Neural cell (in vitro differentiated cells): Measurements from ENCODE around the gene NAAA. TPM values are rescaled to one million over a fixed set of nuclear protein-coding genes. Genes with fewer than 3 reads are reported as not detected.

Source experiments
- H2AFZ ChIP-seq: fragments of 200-600, 300-800 bp; sonication (generic), shearing (Covaris generic); 2 replicates; pipeline ENCODE4 v1.6.0; 2014; ENCODE audit warnings: low read depth, mild to moderate bottlenecking, antibody characterized with exemption, low read length, moderate library complexity
- H3F3A ChIP-seq: fragments of 200-600 bp; shearing (Covaris generic); 2 replicates; pipeline ENCODE4 v1.6.1; 2016; ENCODE audit warnings: mild to moderate bottlenecking, moderate library complexity, mixed read lengths, antibody characterized with exemption, low read length; ENCODE audit not compliant: insufficient read depth, poor library complexity, severe bottlenecking
- H3K27ac ChIP-seq: fragments of 200-600, 300-800 bp; sonication (generic), shearing (Covaris generic); 2 replicates; pipeline ENCODE4 v1.5.1; 2014; ENCODE audit warnings: mild to moderate bottlenecking, low read length, moderate library complexity
- H3K27me3 ChIP-seq: fragments of 300-800, 200-600 bp; sonication (generic), shearing (Covaris generic); 2 replicates; pipeline ENCODE4 v1.6.0; 2014; ENCODE audit warnings: mild to moderate bottlenecking, low read depth, low read length, moderate library complexity; ENCODE audit not compliant: insufficient read depth
- H3K36me3 ChIP-seq: fragments of 300-800, 200-600 bp; sonication (generic), shearing (Covaris generic); 2 replicates; pipeline ENCODE4 v1.5.1; 2014; ENCODE audit warnings: mild to moderate bottlenecking, antibody characterized with exemption, low read length, moderate library complexity; ENCODE audit not compliant: insufficient read depth
- H3K4me2 ChIP-seq: fragments of 300-800, 200-600 bp; sonication (generic), shearing (Covaris generic); 2 replicates; pipeline ENCODE4 v1.6.0; 2014; ENCODE audit warnings: mild to moderate bottlenecking, low read length
- H3K4me3 ChIP-seq: fragments of 300-800, 200-600 bp; sonication (generic), shearing (Covaris generic); 2 replicates; pipeline ENCODE4 v1.5.1; 2014; ENCODE audit warnings: mild to moderate bottlenecking, low read length, moderate library complexity
- H3K79me2 ChIP-seq: fragments of 200-600 bp; shearing (Covaris generic); replicated peaks from 2 replicates; pipeline ENCODE4 v1.6.0; 2014; ENCODE audit warnings: mild to moderate bottlenecking, low read length, moderate library complexity; ENCODE audit not compliant: insufficient read depth
- H3K9ac ChIP-seq: fragments of 300-800, 200-600 bp; sonication (generic), shearing (Covaris generic); 2 replicates; pipeline ENCODE4 v1.6.1; 2016; ENCODE audit warnings: mild to moderate bottlenecking, low read length, mixed read lengths
- H3K9me2 ChIP-seq: fragments of 200-600 bp; shearing (Covaris generic); 2 replicates; pipeline ENCODE4 v1.6.1; 2016; ENCODE audit warnings: mild to moderate bottlenecking, low read length, mixed read lengths; ENCODE audit not compliant: insufficient read depth
- H3K9me3 ChIP-seq: fragments of 200-600, 300-800 bp; sonication (generic), shearing (Covaris generic); 2 replicates; pipeline ENCODE4 v1.6.1; 2016; ENCODE audit warnings: mild to moderate bottlenecking, mixed run types, low read length, moderate library complexity, mixed read lengths
- H4K20me1 ChIP-seq: fragments of 200-600 bp; shearing (Covaris generic); 2 replicates; pipeline ENCODE4 v1.6.1; 2016; ENCODE audit warnings: mild to moderate bottlenecking, mixed run types; ENCODE audit not compliant: insufficient read depth
- EP300 ChIP-seq: fragments of 450-650 bp; conservative IDR thresholded peaks from 2 replicates; pipeline ENCODE4 v1.6.1; 2014; ENCODE audit warnings: antibody characterized with exemption, mild to moderate bottlenecking, moderate library complexity; ENCODE audit not compliant: poor library complexity, severe bottlenecking
- EZH2 ChIP-seq: fragments of 200-600, 300-800 bp; shearing (Covaris generic), sonication (generic); IDR thresholded peaks from 2 replicates; pipeline ENCODE4 v1.6.1; 2014; ENCODE audit warnings: antibody characterized with exemption, low read length, borderline replicate concordance, mild to moderate bottlenecking; ENCODE audit not compliant: insufficient read depth, poor library complexity, severe bottlenecking
- MXI1 ChIP-seq: fragments of 450-650 bp; conservative IDR thresholded peaks from 2 replicates; pipeline ENCODE4 v1.6.1; 2014; ENCODE audit warnings: antibody characterized with exemption, mild to moderate bottlenecking; ENCODE audit not compliant: poor library complexity, severe bottlenecking
- POLR2AphosphoS5 ChIP-seq: IDR thresholded peaks from 2 replicates; pipeline ENCODE4 v1.6.1; 2012
- RAD21 ChIP-seq: fragments of 450-650 bp; conservative IDR thresholded peaks from 2 replicates; pipeline ENCODE4 v1.6.1; 2014; ENCODE audit warnings: antibody characterized with exemption, mild to moderate bottlenecking, moderate library complexity
- REST ChIP-seq: IDR thresholded peaks from 2 replicates; pipeline ENCODE4 v1.6.1; 2012; ENCODE audit warnings: borderline replicate concordance
- SMC3 ChIP-seq: fragments of 450-650 bp; conservative IDR thresholded peaks from 2 replicates; pipeline ENCODE4 v1.6.1; 2014; ENCODE audit warnings: antibody characterized with exemption, mild to moderate bottlenecking, moderate library complexity; ENCODE audit not compliant: poor library complexity
- TAF1 ChIP-seq: IDR thresholded peaks from 2 replicates; pipeline ENCODE4 v1.6.1; 2012; ENCODE audit warnings: low read depth
- polyA minus RNA-seq: library from RNA; depleted of rRNA, polyadenylated mRNA; stranded (reverse); fragments of >200 nt; gene quantifications from 2 replicates; pipeline ENCODE4 v1.2.3, GENCODE V29; 2014
- polyA plus RNA-seq: library from polyadenylated mRNA; depleted of rRNA; stranded (reverse); fragments of >200 nt; gene quantifications from 2 replicates; pipeline ENCODE4 v1.2.3, GENCODE V29; 2014
- TF ChIP-seq, protein P1 (sequence below): fragments of 450-650 bp; IDR thresholded peaks from 2 replicates; pipeline ENCODE4 v1.5.1; 2014; ENCODE audit warnings: antibody characterized with exemption, mild to moderate bottlenecking, moderate library complexity; ENCODE audit not compliant: poor library complexity, severe bottlenecking

NAAA gene
- 7.3 and 11.9 TPM in 2 replicates for polyA plus RNA-seq
- polyA minus RNA-seq, result 2.4 and 8.2 TPM in 2 replicates

GRCh38 chr4:75940692-75941253 is at the start of gene NAAA:
NAAA (minus strand) TSS chr4:75941013; CDS start chr4:75940949, 64 bp downstream.
- no peak within 1 kb of the TSS for H3K27ac ChIP-seq

DNA sequence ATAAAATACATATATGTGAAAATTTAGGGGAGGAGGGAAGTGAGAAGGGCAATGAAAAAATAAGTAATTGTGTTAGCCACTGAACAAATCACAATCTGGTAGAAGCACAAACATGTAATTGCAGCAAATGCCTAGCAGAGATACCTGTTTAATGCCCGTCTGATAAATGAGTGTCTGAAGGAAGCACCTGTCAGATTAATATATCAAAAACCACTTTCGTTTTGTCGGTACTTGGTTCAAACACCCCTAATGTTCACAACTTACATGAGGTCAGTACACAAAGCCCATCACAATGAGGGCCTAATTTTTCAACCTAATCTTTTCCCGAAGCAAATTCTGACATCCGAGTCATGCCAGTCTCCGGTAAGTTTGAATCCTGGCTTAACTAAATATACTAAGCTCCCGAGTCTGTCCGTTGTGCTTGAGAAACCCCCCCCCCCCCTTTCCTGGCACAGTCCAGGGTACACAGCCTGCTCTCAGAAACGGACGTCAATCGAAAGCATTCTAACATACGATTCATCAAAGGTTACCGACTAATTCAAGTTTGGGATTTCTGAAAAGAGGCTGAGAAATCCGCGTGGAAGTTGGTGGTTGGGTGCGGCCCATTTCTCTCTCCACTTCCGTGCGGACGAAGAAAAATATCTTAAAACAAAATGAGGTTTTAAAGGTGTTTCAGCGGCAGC is 49.2 kb upstream of the NAAA start:
- H4K20me1 ChIP-seq, result no peaks in the 10 kb centered on the region
- H3K79me2 ChIP-seq, result peaks cover 45% of the 10 kb centered on the region
- H3K9ac ChIP-seq, result peak overlapping the region; percentile 68
- H3F3A ChIP-seq, result no peaks in the 10 kb centered on the region
- H2AFZ ChIP-seq, result peak overlapping the region; percentile 83
- H3K36me3 ChIP-seq, result no peaks in the 10 kb centered on the region
- peak overlapping the region; percentile 81 for H3K4me2 ChIP-seq
- H3K27ac ChIP-seq, result no peak overlapping the region
- H3K4me3 ChIP-seq, result peak overlapping the region; percentile 95
- no peaks in the 10 kb centered on the region for H3K9me3 ChIP-seq
- no peaks in the 10 kb centered on the region for H3K9me2 ChIP-seq
- no peaks in the 10 kb centered on the region for H3K27me3 ChIP-seq
- TF ChIP-seq EP300 (no peak), SMC3 (no peak), RAD21 (no peak), EZH2 (no peak), TAF1 (no peak), POLR2AphosphoS5 (no peak), MXI1 (no peak)
- TF ChIP-seq, protein P1, sequence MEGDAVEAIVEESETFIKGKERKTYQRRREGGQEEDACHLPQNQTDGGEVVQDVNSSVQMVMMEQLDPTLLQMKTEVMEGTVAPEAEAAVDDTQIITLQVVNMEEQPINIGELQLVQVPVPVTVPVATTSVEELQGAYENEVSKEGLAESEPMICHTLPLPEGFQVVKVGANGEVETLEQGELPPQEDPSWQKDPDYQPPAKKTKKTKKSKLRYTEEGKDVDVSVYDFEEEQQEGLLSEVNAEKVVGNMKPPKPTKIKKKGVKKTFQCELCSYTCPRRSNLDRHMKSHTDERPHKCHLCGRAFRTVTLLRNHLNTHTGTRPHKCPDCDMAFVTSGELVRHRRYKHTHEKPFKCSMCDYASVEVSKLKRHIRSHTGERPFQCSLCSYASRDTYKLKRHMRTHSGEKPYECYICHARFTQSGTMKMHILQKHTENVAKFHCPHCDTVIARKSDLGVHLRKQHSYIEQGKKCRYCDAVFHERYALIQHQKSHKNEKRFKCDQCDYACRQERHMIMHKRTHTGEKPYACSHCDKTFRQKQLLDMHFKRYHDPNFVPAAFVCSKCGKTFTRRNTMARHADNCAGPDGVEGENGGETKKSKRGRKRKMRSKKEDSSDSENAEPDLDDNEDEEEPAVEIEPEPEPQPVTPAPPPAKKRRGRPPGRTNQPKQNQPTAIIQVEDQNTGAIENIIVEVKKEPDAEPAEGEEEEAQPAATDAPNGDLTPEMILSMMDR, result no peak

More at GRCh38 chr4:75940692-75941253, at the start of gene NAAA:
- Histone ChIP-seq H3K4me3 (peak within 1 kb of the TSS; percentile 95), H3K4me2 (peak within 1 kb of the TSS; percentile 68), H3K36me3 (peaks cover 3% of the 10 kb centered on the region), H4K20me1 (no peaks in the 10 kb centered on the region), H3K9me2 (no peaks in the 10 kb centered on the region), H3F3A (no peaks in the 10 kb centered on the region), H3K79me2 (no peaks in the 10 kb centered on the region), H3K9me3 (no peaks in the 10 kb centered on the region), H3K9ac (peak within 1 kb of the TSS; percentile 58), H3K27me3 (peaks cover 10% of the 10 kb centered on the region), H2AFZ (peak within 1 kb of the TSS; percentile 27)
- TF ChIP-seq RAD21 (peak; percentile 47), EP300 (no peak), POLR2AphosphoS5 (peak; percentile 21), SMC3 (peak; percentile 68), TAF1 (no peak), MXI1 (peak; percentile 79), REST (no peak), EZH2 (no peak)
- TF ChIP-seq, protein P1, result peak; percentile 75
